Muscle of back (tissue), 11 donors: Measurements from ENCODE around the gene DDX1. TPM values are rescaled to one million over a fixed set of nuclear protein-coding genes. Genes with fewer than 3 reads are reported as not detected.

Experiments
- DNase-seq, 3 donors: peaks; one replicate each; pipeline versions ENCODE4 v3.0.0 to v3.0.0-alpha.2; 2013
- polyA plus RNA-seq, 10 donors: library from polyadenylated mRNA; unstranded; fragments of 120-200 nt; gene quantifications; one replicate each; pipeline ENCODE4 v1.2.1, GENCODE V29; 2013; ENCODE audit not compliant: insufficient read length in 10 of 10

DDX1 gene
- polyA plus RNA-seq, 10 donors: 88.0 to 123 (median 105) TPM

GRCh38 chr2:15627817-15628684 is 36.4 kb downstream of the DDX1 start:
- DNase-seq: no peak

GRCh38 chr2:15628899-15629855 is 37.5 kb downstream of the DDX1 start:
- no peak for DNase-seq

GRCh38 chr2:15630121-15630977 is 38.7 kb downstream of the DDX1 start:
- DNase-seq: peak; percentile 63 to 93 (median 87)

GRCh38 chr2:15630978-15631719 is 39.5 kb downstream of the DDX1 start:
- peak in 1 of 3 donors; percentile 17 for DNase-seq

- DNase-seq: no peak
These were observed 40.2 kb downstream of the DDX1 start for GRCh38 chr2:15631883-15632282.

GRCh38 chr2:15633043-15633970 is 41.6 kb downstream of the DDX1 start:
- no peak for DNase-seq

- no peak for DNase-seq
These were observed 42.3 kb downstream of the DDX1 start for GRCh38 chr2:15633971-15634346.

- peak in 1 of 3 donors; percentile 7 for DNase-seq
These were observed 43.3 kb downstream of the DDX1 start for GRCh38 chr2:15634846-15635490.

GRCh38 chr2:15636972-15637785 is 45.5 kb downstream of the DDX1 start:
- DNase-seq: peak; percentile 72 to 84 (median 76)

- DNase-seq: peak in 1 of 3 donors; percentile 16
These were observed 47.1 kb downstream of the DDX1 start for GRCh38 chr2:15638720-15639119.

GRCh38 chr2:15639323-15640251 is 47.9 kb downstream of the DDX1 start:
- DNase-seq: no peak

GRCh38 chr2:15640261-15640711 is 48.6 kb downstream of the DDX1 start:
- DNase-seq: peak; percentile 14 to 55 (median 48)

- DNase-seq: no peak
These were observed 49.1 kb downstream of the DDX1 start for GRCh38 chr2:15640784-15641183.

GRCh38 chr2:15641530-15641982 is 49.9 kb downstream of the DDX1 start:
- no peak for DNase-seq

GRCh38 chr2:15642011-15642814 is 50.5 kb downstream of the DDX1 start:
- DNase-seq: no peak
